OCI-LY7 (cell line): ENCODE data around the gene TRABD2B.

Source experiments
- CTCF ChIP-seq: fragments of 200-600 bp; sonication (generic); conservative IDR thresholded peaks from 2 replicates; pipeline ENCODE4 v1.5.1; 2014; ENCODE audit warnings: mild to moderate bottlenecking, antibody characterized with exemption, low read length, moderate library complexity, mixed read lengths
- EZH2phosphoT487 ChIP-seq: fragments of 200-600 bp; sonication (generic); IDR thresholded peaks from 2 replicates; pipeline ENCODE4 v1.6.1; 2018; ENCODE audit warnings: low read depth, borderline replicate concordance, mild to moderate bottlenecking, mixed run types, antibody characterized with exemption, low read length, moderate library complexity, mixed read lengths

- TF ChIP-seq CTCF (no peak), EZH2phosphoT487 (no peak)
Measured at GRCh38 chr1:47784497-47784822, 212.7 kb downstream of the TRABD2B start.
